Measurements from ENCODE around the gene INPP4B. TPM values are rescaled to one million over a fixed set of nuclear protein-coding genes. Genes with fewer than 3 reads are reported as not detected.

Gene INPP4B
- total RNA-seq, 1 experiment from 2014 or later: 14.3 TPM

DNA sequence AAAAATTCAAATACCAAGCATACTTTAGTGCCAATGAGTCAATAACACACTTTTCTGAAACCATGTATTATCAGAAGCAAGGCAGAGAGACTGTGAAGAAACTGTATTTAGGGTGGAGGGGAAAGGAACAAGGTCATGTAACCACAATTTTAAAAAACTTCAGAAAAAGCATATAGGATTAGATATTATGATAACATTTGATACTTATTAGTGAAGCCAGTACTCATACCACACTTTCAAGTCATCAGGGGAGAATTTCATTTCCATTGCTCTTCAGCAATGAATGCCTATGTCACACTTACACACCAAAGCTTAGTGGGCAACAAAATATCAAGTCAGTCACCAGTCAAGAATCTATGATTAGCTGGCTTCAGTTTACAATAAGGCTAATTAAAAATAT is 607.5 kb downstream of the INPP4B start:
- ChIA-PET RAD21 (ENCODE audit: low non-redundant PET in 1 of 2, low total read pairs in 2 of 2, uncharacterized antibody in 2 of 2, unreplicated experiment in 2 of 2) (no interaction called here), POLR2A (no interaction called here), CTCF (no interaction called here)
- Histone ChIP-seq H3K4me3 (replicated peaks in 1 of 2; ENCODE audit: low read depth in 1 of 2, low read length in 2 of 2) (no peak overlapping the region), H3K27me3 (ENCODE audit: insufficient read depth, low read length) (no peaks in the 10 kb centered on the region), H3K9me3 (ENCODE audit: control insufficient read depth in 1 of 2, insufficient read depth in 1 of 2, low read depth in 1 of 2, low read length in 2 of 2) (no peaks in the 10 kb centered on the region), H4K20me1 (ENCODE audit: insufficient read depth) (no peaks in the 10 kb centered on the region), H3K36me3 (ENCODE audit: control insufficient read depth in 1 of 2, insufficient read depth in 2 of 2, low read length in 2 of 2) (no peaks in the 10 kb centered on the region), H3K9ac (ENCODE audit: low read length) (no peak overlapping the region), H3K9me2 (ENCODE audit: insufficient read depth) (no peaks in the 10 kb centered on the region), H3K4me2 (ENCODE audit: low read length) (no peak overlapping the region), H3K79me2 (ENCODE audit: insufficient read depth, low read length) (no peaks in the 10 kb centered on the region), H3K4me1 (ENCODE audit: control insufficient read depth in 1 of 2, insufficient read depth in 2 of 2, low read length in 2 of 2) (no peaks in the 10 kb centered on the region), H3K27ac (ENCODE audit: low read depth, low read length) (no peak overlapping the region), H2AFZ (ENCODE audit: low read depth, low read length, poor library complexity, severe bottlenecking) (no peak overlapping the region)
- BruUV-seq (replicated peaks): no TSS peak
- intact Hi-C loops (cut with micrococcal nuclease): no loop called here
- TF ChIP-seq, protein P1, sequence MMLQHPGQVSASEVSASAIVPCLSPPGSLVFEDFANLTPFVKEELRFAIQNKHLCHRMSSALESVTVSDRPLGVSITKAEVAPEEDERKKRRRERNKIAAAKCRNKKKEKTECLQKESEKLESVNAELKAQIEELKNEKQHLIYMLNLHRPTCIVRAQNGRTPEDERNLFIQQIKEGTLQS (IDR thresholded peaks at IDR 0.05): no peak
- TF ChIP-seq CEBPB (IDR thresholded peaks at IDR 0.05; ENCODE audit: low read depth): no peak
- TF ChIP-seq, protein P2, sequence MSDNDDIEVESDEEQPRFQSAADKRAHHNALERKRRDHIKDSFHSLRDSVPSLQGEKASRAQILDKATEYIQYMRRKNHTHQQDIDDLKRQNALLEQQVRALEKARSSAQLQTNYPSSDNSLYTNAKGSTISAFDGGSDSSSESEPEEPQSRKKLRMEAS (IDR thresholded peaks at IDR 0.05): no peak
- TF ChIP-seq SIN3A (IDR thresholded peaks at IDR 0.05; ENCODE audit: low read depth): no peak
- no peak for TF ChIP-seq SP1 (IDR thresholded peaks at IDR 0.05; ENCODE audit: low read depth)
- TF ChIP-seq TCF7L2 (IDR thresholded peaks at IDR 0.05; ENCODE audit: borderline replicate concordance, extremely low read depth, insufficient read depth, insufficient read length): no peak
- TF ChIP-seq FOSL1 (IDR thresholded peaks at IDR 0.05; ENCODE audit: low read depth): no peak
- TF ChIP-seq, protein P3, sequence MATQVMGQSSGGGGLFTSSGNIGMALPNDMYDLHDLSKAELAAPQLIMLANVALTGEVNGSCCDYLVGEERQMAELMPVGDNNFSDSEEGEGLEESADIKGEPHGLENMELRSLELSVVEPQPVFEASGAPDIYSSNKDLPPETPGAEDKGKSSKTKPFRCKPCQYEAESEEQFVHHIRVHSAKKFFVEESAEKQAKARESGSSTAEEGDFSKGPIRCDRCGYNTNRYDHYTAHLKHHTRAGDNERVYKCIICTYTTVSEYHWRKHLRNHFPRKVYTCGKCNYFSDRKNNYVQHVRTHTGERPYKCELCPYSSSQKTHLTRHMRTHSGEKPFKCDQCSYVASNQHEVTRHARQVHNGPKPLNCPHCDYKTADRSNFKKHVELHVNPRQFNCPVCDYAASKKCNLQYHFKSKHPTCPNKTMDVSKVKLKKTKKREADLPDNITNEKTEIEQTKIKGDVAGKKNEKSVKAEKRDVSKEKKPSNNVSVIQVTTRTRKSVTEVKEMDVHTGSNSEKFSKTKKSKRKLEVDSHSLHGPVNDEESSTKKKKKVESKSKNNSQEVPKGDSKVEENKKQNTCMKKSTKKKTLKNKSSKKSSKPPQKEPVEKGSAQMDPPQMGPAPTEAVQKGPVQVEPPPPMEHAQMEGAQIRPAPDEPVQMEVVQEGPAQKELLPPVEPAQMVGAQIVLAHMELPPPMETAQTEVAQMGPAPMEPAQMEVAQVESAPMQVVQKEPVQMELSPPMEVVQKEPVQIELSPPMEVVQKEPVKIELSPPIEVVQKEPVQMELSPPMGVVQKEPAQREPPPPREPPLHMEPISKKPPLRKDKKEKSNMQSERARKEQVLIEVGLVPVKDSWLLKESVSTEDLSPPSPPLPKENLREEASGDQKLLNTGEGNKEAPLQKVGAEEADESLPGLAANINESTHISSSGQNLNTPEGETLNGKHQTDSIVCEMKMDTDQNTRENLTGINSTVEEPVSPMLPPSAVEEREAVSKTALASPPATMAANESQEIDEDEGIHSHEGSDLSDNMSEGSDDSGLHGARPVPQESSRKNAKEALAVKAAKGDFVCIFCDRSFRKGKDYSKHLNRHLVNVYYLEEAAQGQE (IDR thresholded peaks at IDR 0.05; ENCODE audit: low read depth): no peak
- DNase-seq (ENCODE audit: low read depth, low spot score) (no peak), ATAC-seq (no peak)
